Stromal cell of bone marrow (primary cell): ENCODE measurements around the gene XAB2.
"Not testable (repeated sequence)": the region's sequence is repeated elsewhere in the genome, so short reads cannot be mapped to it uniquely, and the experiment has no call there.

Experiments used
- DNase-seq: peaks from one replicate; pipeline ENCODE4 v3.0.0-alpha.2; 2012; ENCODE audit warnings: low read depth

The XAB2 gene

DNA sequence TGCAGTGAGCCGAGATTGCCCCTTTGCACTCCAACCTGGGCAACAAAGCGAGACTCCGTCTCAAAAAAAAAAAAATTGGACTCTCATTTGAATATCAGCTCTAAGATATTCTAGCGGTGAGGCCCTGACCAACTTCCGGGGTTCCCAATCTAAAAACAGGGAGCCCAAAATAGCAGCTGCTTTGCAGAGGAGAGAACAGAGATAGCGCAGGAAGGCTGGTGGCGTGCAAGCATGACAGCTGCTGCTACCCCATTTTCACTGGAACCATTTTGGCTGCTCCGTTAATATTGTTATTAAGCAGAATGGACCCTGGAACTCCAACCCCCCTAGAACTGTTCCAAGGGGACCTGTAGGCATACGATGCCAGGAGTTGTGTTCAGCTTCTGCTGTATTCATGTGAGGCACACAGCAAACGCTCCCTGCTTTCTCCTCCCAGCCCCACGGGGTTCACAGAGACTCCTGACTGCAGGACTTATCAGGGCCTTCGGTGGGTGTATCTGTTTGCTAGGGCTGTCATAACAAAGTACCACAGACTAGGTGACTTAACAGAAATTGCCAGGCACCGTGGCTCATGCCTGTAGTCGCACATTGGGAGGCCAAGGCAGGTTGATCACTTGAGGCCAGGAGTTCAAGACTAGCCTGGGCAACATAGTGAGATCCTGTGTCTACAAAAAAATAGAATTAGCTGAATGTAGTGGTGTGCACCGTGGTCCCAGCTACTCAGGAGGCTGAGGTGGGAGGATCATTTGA, 19.1 kb upstream of the XAB2 start:
- DNase-seq: no peak

DNA sequence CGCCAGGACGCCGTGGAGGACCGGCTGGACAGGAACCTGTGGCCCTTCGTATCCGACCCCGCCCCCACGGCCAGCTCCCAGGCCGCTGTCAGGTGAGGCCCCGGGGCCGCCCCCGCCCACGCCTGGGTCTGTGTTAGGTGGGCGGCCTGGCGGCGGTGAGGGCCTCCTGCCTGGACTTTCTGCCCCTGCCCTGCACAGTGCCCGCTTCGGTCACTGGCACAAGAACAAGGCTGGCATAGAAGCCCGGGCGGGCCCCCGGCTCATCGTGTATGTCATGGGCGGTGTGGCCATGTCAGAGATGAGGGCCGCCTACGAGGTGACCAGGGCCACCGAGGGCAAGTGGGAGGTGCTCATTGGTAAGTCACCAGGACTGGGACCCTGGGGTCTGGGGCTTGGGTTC, 17.8 kb upstream of the XAB2 start:
- DNase-seq: no peak

DNA sequence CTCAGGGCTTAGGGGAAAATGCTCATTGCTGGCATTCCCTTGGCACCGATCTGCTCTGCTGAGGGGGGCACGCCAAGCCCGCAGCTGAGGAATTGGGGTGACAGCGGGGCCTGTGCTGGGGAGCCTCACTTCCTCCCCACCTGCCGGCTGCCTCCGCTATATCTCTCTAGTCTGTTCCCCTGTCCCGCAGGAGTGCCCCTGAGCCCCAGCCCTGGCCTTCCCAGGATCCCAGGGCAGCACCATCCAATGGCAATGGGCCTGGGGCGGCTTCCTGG, 17.0 kb upstream of the XAB2 start:
- no peak for DNase-seq

DNA sequence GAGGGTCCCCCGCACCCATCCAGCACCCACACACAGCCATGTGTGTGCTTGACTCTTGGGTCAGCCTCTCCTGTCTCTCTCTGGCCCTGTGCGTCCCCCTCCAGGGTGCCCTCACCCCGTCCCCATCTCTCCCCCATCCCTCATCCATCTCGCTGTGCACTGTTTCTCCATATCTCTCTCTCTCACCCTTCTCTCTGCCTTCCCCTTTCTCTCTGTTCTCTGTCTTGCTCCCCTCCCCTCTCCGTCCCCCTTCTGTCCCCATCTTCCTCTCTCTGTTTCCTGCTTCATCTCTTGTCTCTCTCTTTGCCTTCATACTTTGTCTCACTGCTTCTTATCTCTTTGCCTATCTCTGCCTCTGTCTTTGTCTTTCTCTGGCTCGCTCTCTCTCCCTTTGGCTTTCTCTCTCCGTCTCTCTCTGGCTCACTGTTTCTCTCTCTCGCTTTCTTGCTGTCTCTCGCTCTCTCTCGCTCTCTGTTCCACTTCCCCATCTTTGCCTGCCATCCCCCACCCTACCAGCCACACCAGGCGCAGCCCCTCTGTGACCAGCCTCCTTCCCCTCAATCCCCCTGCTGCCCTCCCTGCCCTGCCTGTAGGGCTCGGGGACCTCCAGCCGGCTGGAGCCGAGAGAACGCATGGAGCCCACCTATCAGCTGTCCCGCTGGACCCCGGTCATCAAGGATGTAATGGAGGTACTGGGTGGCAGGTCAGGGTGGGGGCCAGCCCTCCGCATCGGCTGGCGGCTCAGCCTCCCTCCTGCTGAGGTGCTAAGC, 16.5 kb upstream of the XAB2 start:
- no peak for DNase-seq

DNA sequence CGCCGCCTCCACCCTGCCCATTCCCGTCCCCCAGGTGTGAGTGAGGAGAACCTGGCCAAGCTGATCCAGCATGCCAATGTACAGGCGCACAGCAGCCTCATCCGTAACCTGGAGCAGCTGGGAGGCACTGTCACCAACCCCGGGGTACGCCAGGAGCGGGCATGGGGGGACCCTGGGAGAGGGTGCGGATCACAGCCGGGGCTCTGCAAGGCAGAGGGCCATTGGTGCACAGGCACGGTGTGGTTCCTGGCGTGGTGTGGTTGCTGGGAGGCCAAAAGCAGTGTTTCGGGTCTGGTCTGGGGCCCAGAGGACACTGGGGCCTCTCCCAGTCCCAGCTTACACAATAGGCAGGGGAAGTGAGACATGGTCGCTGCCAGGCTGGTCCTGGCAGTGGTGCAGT, 15.8 kb upstream of the XAB2 start:
- DNase-seq: no peak

DNA sequence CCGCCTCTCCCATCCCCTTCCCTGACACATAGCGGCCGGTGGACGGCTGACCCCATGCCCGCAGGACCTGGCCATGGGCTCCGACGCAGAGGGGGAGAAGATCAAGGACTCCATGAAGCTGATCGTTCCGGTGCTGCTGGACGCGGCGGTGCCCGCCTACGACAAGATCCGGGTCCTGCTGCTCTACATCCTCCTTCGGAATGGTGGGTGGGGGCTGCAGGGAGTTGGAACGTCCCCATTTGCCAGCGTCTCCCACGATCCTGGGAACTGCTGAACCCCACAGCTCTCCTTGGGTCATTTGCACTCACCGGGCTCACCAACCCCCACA, 15.2 kb upstream of the XAB2 start:
- no peak for DNase-seq

DNA sequence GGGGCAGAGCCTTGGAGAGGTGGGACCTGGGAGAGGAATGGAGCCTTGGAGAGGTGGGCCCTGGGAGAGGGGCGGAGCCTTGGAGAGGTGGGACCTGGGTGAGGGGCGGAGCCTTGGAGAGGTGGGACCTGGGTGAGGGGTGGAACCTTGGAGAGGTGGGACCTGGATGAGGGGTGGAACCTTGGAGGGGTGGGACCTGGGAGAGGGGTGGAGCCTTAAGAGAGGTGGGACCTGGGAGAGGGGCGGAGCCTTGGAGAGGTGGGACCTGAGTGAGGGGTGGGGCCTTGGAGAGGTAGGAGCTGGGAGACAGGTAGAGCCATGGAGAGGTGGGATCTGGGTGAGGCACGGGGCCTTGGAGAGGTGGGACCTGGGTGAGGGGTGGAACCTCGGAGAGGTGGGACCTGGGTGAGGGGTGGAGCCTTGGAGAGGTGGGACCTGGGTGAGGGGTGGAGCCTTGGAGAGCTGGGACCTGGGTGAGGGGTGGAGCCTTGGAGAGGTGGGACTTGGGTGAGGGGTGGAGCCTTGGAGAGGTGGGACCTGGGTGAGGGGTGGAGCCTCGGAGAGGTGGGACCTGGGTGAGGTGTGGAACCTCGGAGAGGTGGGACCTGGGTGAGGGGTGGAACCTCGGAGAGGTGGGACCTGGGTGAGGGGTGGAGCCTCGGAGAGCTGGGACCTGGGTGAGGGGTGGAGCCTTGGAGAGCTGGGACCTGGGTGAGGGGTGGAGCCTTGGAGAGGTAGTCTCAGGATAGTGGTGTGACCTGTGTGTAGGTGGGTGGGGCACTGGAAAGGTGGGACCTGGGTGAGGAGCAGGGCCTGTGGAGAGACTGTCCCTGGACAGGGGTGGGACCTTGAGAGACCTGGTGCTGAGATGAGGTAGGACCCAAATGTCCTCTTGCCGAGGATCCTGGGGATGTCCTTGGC, 14.5 kb upstream of the XAB2 start:
- DNase-seq: not testable (repeated sequence)

DNA sequence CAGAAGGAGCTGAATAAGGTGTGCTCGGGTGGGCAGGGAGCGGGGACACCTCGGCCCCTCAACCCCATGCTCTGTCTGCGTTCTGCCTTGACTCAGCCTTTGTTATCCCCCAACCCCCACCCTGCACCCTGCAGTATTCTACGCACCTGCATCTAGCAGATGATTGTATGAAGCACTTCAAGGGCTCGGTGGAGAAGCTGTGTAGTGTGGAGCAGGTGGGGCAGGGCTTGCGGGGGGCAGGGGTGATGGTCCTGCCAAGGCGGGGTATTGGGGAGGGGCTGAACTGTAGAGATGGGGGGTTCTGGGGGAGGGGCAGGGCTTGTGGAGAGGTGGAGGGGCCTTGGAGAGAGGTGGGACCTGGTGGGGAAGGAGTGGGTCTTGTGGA, 13.7 kb upstream of the XAB2 start:
- no peak for DNase-seq

DNA sequence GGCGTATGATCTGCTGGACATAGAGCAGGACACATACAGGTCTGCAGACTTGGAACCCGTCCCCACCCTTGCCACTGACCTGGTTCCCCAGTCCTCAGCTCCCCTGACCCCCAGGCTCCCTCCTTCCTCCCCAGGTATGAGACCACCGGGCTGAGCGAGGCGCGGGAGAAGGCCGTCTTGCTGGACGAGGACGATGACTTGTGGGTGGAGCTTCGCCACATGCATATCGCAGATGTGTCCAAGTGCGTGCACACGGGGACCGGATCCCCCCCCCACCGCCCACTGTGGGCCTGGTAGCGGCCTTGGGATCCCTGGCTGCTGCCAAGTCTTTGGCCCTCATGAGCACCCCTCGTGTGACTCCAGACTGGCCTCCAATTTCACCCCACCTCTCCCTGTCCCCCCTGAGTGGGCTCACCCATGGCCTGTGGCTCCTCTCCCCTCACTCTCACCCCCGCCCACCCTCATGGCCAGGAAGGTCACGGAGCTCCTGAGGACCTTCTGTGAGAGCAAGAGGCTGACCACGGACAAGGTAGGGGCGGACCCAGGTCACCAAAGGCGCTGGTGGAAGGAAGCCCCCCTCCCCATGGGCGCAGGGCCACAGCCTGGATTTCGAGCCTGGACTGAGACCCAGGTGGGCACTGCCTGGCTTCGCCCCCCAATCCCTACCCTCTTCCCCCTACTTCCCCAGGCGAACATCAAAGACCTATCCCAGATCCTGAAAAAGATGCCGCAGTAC, 13.1 kb upstream of the XAB2 start:
- DNase-seq: no peak

DNA sequence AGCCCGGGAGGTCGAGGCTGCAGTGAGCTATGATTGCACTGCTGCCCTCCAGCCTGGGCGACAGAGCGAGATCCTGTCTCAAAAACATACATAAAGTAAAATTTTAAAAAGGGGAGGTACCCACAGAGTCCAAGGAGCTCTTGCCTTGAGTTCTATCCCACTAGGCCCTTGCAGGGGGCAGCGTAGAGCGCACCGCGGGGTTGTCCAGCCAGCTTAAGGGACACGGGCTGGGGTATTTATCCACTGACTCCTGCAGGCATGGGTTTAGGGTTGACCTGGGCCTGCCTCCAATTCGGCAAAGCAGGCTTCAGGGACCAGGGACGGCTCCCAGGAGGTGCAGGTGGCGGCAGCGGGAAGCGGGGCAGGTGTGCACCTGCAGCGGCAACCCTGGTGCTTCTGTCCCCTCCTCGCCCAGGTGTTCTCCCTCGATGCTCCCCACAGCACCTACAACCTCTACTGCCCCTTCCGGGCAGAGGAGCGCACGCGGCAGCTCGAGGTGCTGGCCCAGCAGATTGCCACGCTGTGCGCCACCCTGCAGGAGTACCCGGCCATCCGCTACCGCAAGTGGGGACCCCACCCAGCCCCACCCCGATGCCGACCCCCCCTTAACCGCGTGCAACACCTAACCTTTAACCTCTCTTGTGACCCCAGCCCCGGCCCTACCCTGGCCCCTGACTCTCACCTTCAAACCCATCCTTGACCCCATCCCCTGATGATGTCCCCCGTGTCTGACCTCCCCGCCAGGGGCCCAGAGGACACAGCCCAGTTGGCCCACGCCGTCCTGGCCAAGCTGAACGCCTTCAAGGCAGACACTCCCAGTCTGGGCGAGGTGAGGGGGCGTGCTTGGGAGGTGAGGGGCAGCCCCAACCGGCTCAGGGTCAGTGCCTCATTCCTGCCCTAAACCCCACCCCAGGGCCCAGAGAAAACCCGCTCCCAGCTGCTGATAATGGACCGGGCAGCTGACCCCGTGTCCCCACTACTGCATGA, 12.2 kb upstream of the XAB2 start:
- no peak for DNase-seq

DNA sequence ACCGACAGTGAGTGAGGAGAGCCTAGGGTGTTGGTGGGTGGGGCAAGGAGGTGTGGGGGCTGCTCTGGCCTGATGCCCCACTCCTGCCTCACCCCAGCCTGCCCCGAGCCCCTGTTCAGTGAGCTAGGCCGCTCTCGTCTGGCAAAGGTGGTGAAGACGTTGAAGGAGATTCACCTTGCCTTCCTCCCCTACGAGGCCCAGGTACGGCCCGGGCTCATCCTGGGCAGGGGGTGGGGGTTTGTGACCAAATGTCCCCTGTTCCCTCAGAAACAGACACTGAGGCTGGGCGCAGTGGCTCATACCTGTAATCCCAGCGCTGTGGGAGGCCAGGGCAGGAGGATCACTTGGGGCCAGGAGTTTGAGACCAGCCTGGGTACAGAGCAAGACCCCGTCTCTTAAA, 11.5 kb upstream of the XAB2 start:
- no peak for DNase-seq

DNA sequence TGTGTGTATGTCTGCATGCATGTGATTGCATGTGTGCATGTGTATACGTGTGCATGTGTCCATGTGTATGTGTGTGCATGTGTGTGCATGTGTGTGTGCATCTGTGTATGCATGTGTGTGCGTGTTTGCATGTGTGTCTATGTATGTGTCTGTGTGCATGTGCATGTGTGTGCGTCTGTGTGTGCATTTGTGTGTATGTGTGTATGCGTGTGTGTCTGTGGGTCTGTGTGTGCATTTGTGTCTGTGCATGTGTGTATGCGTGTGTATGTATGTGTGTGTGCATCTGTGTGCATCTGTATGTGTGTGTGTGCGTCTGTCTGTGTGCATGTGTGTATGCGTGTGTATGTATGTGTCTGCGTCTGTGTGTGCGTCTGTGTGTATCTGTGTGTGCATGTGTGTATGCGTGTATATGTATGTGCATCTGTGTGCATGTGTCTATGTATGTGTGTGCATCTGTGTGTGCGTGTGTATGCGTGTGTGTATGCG, 10.6 kb upstream of the XAB2 start:
- no peak for DNase-seq

DNA sequence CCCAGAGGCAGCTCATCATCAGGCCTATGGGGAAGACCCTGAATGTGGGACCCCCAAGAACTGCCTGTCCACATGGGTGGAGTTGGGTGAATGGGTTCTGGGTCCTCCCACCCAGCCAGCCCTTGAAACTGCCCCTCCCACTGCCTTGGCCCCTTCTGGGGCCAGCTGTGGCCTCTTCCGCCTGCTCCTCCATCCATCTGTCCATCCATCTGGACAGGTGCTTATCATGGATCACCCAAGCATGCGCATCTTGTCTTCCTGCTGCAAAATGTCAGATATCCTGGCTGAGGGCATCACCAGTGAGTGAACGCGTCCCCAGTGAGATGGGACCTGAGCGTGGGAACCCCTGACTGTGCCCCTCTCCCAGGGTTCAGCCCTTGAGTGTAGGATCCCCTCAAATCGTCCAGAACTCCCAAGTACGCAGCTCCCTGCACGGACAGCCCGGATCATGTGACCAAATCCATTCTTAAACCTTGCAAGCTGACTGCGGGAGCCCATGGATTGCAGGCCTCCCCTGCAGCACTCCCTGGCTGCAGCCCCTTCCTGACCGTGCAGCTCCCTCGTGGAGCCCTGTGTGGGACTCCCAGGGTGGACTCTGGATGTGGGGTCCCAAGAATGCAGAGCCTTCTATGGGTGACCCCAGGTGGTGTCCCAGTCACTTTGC, 9.6 kb upstream of the XAB2 start:
- no peak for DNase-seq

DNA sequence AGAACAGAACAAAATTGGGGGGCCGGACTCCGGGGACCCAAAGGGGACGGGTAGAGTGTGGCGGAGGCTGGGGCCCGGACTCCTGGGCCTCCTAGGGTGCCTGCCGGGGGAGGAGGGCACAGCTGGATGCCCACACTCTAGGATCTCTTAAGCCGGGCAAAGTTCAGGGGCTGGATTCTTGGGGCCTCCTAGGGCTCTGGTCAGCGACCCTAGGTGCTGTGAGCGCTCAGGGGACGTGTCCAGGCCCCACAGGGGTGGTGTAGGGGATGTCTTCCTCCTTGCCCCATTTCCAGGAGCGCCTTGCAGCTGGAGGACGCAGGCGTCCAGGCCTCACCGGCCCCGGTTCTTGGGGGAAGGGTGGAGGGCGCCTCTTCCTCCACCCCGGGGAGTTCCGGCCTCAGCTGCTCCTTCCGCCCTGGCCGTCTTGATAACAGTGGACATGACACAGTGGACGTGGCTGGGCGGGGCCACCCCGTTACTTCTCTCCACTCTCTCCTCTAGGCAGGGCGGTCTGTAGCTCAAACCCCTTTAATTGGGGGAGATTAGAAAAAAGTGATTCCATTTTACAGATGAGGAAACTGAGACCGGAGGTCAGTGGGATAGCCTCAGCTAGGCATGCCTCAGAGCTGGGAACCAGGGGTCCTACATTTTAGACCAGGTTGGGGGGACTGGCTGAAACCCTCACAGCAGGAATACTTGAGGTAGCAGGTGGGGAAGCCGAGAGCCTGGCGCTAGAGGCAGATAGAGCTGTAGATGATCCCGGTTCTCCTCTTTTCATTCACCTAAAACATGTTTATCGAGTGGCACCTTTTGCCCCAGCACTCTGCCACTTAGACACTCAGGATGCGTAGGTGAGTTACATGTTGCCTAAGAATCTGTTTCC, 8.3 kb upstream of the XAB2 start:
- no peak for DNase-seq

DNA sequence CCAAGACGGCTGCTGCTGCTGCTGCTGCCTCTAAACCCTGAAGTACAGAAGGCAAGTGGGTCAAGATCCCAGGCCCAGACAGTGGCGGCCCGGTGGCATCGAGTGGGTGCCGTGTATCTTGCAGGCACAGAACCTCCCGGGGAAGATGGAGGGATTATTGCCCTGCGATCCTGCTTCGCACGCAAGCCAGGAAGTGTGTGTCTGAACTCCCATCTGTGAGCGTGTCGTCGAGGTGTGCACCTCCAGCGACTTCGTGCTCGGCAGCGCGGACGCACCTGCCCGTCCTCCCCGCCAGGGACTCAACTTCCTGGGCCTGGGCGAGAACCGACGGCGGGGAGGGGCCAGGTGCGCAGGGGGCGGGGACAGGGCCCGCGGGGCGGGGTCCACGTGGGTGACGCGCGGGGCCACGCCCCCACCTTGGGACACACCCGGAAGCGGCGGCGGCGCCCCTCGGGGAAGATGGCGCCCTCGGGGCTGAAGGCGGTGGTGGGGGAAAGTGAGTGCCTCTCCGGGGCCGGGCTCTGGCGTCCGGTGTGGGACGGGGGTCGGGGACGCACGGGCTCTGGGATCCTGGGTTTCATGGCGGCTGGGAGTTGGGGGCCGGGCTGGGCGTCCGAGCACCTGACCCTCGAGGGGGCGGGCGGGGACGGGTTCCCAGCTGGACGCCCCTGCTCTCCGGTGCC, 7.5 kb upstream of the XAB2 start, which contains the start of gene STXBP2:
STXBP2 (plus strand) TSS at position 420 of the 683 bp plus-strand sequence; CDS start at position 460, 40 bp downstream.
- no peak for DNase-seq

DNA sequence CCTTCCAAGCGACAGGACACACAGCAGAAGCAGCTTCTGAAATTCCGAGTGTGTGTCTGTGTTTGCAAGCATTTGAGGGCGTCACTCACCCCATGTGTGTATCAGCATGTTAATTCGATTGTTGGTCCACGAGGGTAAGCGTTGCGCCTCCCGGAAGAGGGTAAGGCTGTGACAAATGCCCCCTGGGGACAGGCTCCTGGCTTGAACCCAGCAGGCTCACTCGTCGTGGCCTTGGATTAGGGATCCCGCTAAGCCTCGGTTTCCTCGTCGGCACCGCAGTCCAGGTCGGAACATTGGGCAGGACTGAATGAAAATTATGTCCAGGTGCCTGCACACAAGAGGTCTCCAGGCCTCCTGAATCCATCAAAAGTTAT, 7.0 kb upstream of the XAB2 start:
- no peak for DNase-seq

DNA sequence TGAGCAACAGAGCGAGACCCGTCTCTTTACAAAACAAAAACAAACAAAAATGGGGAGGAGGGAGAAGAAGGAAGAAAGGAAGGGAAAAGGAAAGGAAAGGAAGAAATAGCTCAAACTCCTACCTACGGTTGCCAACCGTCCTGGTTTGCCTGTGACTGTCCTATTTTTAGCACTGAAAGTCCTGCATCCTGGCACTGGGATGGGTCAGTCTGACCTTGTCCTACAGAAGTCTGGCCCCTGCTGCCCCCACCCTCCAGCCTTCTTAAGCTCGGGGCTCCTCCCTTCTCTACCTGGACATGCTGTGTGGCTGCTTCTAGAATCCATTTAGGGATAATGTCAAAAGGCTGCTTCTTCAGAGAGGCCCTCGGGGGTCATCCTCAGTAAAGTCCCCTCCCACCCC, 6.3 kb upstream of the XAB2 start:
- no peak for DNase-seq

DNA sequence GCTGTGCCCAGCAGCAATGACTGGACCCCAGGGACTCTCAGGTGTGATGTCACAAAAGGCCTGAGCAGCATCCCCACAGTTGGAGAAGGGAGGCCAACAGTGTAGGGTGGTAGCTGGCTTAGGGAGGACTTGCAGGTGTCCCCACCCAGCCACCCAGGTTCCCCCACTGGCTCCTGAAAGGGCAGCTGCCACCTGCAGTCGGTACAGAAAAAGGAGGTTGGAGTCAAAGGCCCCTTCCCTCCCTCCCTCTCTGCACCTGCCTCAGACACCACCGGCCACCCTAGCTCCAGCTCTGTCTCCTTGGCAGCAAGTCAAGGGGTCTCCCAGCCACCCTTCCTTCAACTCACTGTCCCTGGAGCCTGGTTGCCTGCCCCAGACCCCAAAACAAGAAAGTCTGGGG, 4.4 kb upstream of the XAB2 start, which contains the start of gene PCP2:
PCP2 (minus strand) TSS at position 22 of the 400 bp plus-strand sequence. CDS start 262 bp downstream, outside the sequence.
- DNase-seq: no peak
